Tibial artery (tissue), 4 donors: ENCODE results near the gene SEMA5B.

Experiments
- DNase-seq, 2 donors: peaks; one replicate each; pipeline ENCODE4 v3.0.0-alpha.2; 2019
- H3K27ac ChIP-seq, 2 donors: fragments of 200-600 bp; sonication (generic) in 1 of 2; 1 replicate in 1 of 2; 2 replicates in 1 of 2; pipeline ENCODE4 v1.5.1; 2018 to 2019; ENCODE audit warnings: mild to moderate bottlenecking in 1 of 2
- H3K27me3 ChIP-seq, 2 donors: fragments of 200-600 bp; sonication (generic) in 1 of 2; one replicate each; pipeline versions ENCODE4 v1.5.1 to v1.6.0; 2016 to 2019
- H3K36me3 ChIP-seq, 3 donors: fragments of 200-600 bp; sonication (generic) in 2 of 3; one replicate each; pipeline ENCODE4 v1.5.1; 2016 to 2019; ENCODE audit warnings: mild to moderate bottlenecking in 2 of 3
- H3K4me1 ChIP-seq, 4 donors: fragments of 200-600 bp; sonication (generic) in 2 of 4; 1 replicate in 3 of 4; 2 replicates in 1 of 4; pipeline ENCODE4 v1.5.1; 2016 to 2019
- H3K4me3 ChIP-seq, 2 donors: fragments of 200-600 bp; sonication (generic) in 1 of 2; 1 replicate in 1 of 2; 2 replicates in 1 of 2; pipeline ENCODE4 v1.5.1; 2018 to 2019; ENCODE audit warnings: mild to moderate bottlenecking in 2 of 2
- H3K9me3 ChIP-seq, 3 donors: fragments of 200-600 bp; sonication (generic) in 1 of 3; one replicate each; pipeline ENCODE4 v1.5.1; 2016 to 2019
- CTCF ChIP-seq, 2 experiments: fragments of 200-600 bp in 1 of 2; fragments of 450-650 bp in 1 of 2; IDR thresholded peaks; one replicate each; pipeline ENCODE4 v1.5.1; 2017 to 2019; ENCODE audit warnings: antibody characterized with exemption in 2 of 2, mild to moderate bottlenecking in 1 of 2, moderate library complexity in 1 of 2
- intact Hi-C: fragments of 100-400 bp; cut with DNase I; formaldehyde crosslinking; loops from one replicate; pipeline ENCODE4 v1.15.0; 2023; ENCODE audit warnings: low total_unique reads

Gene SEMA5B

GRCh38 chr3:122987231-122987630 lies 40.3 kb downstream of the SEMA5B start:
- TF ChIP-seq CTCF (IDR thresholded peaks at IDR 0.05), result no peak
- no peak overlapping the region for H3K27ac ChIP-seq
- intact Hi-C loops, result no loop called here
- H3K9me3 ChIP-seq, result no peaks in the 10 kb centered on the region
- peaks cover 0 to 10% (median 0%) of the 10 kb centered on the region in 4 donors for H3K4me1 ChIP-seq
- H3K36me3 ChIP-seq, result no peaks in the 10 kb centered on the region
- H3K27me3 ChIP-seq, result peaks cover 0 to 52% of the 10 kb centered on the region in 2 donors
- no peak for DNase-seq
- H3K4me3 ChIP-seq, result no peak overlapping the region

GRCh38 chr3:122986693-122987179 lies 40.8 kb downstream of the SEMA5B start:
- H3K4me3 ChIP-seq, result no peak overlapping the region
- no peak overlapping the region for H3K27ac ChIP-seq
- no peak for TF ChIP-seq CTCF (IDR thresholded peaks at IDR 0.05)
- H3K4me1 ChIP-seq, result peaks cover 0 to 10% (median 0%) of the 10 kb centered on the region in 4 donors
- H3K9me3 ChIP-seq, result no peaks in the 10 kb centered on the region
- H3K27me3 ChIP-seq, result peaks cover 0 to 52% of the 10 kb centered on the region in 2 donors
- intact Hi-C loops, result no loop called here
- no peaks in the 10 kb centered on the region for H3K36me3 ChIP-seq
- DNase-seq, result no peak

GRCh38 chr3:122985539-122985938 lies 42.0 kb downstream of the SEMA5B start:
- intact Hi-C loops, result no loop called here
- Histone ChIP-seq H3K4me3 (no peak overlapping the region), H3K36me3 (no peaks in the 10 kb centered on the region), H3K4me1 (peaks cover 0 to 10% (median 0%) of the 10 kb centered on the region in 4 donors), H3K27me3 (peaks cover 0 to 40% of the 10 kb centered on the region in 2 donors), H3K27ac (no peak overlapping the region), H3K9me3 (no peaks in the 10 kb centered on the region)
- TF ChIP-seq CTCF (IDR thresholded peaks at IDR 0.05), result no peak
- no peak for DNase-seq

- Histone ChIP-seq H3K27ac (no peak overlapping the region), H3K4me1 (peaks cover 0 to 14% (median 2%) of the 10 kb centered on the region in 4 donors)
- intact Hi-C loops, result no loop called here
Measured at GRCh38 chr3:122984650-122985049, 42.9 kb downstream of the SEMA5B start.

GRCh38 chr3:122984007-122984406 lies 43.6 kb downstream of the SEMA5B start:
- DNase-seq, result no peak
- TF ChIP-seq CTCF (IDR thresholded peaks at IDR 0.05), result no peak
- H3K4me1 ChIP-seq, result peaks cover 0 to 21% (median 5%) of the 10 kb centered on the region in 4 donors
- no peak overlapping the region for H3K27ac ChIP-seq
- intact Hi-C loops, result no loop called here
- H3K36me3 ChIP-seq, result no peaks in the 10 kb centered on the region
- no peak overlapping the region for H3K4me3 ChIP-seq
- H3K27me3 ChIP-seq, result peaks cover 0 to 25% of the 10 kb centered on the region in 2 donors
- no peaks in the 10 kb centered on the region for H3K9me3 ChIP-seq

More at GRCh38 chr3:122984650-122985049, 42.9 kb downstream of the SEMA5B start:
- Histone ChIP-seq H3K36me3 (no peaks in the 10 kb centered on the region), H3K4me3 (no peak overlapping the region), H3K27me3 (peaks cover 0 to 32% of the 10 kb centered on the region in 2 donors), H3K9me3 (no peaks in the 10 kb centered on the region)
- TF ChIP-seq CTCF (IDR thresholded peaks at IDR 0.05), result no peak
- no peak for DNase-seq
